A549 (cell line): Measurements from ENCODE around the gene COQ4. TPM values are rescaled to one million over a fixed set of nuclear protein-coding genes. Genes with fewer than 3 reads are reported as not detected.
A peak's percentile ranks its signal among the peaks of the same experiment; 100 is the strongest.

Source experiments
- ATAC-seq, 2 experiments: fragments of 200-7000 bp in 1 of 2; fragments of >200 bp in 1 of 2; cut with Nextera tagmentation in 1 of 2; cut with Tn5 transposase in 1 of 2; 3 replicates each; pipeline versions ENCODE4 v1.8.0 to v1.9.1; 2018 to 2020; ENCODE audit warnings: mild to moderate bottlenecking in 1 of 2, moderate library complexity in 1 of 2
- CTCF ChIA-PET: fragments of 300-600 bp; sonication (Branson Sonifier 250); formaldehyde crosslinking; extraction: SDS; loops from one replicate; lab custom pipeline; 2021; ENCODE audit warnings: antibody characterized with exemption, inconsistent platforms; lab: Yijun Ruan, JAX
- POLR2A ChIA-PET: fragments of 350-600 bp; formaldehyde crosslinking; extraction: SDS; loops from one replicate; lab custom pipeline; 2021; ENCODE audit warnings: antibody characterized with exemption, inconsistent platforms; lab: Yijun Ruan, JAX
- DNase-seq, 2 experiments: peaks; one replicate each; pipeline versions ENCODE4 v3.0.0 to v3.0.0-alpha.2; 2011 to 2016; ENCODE audit warnings: low read depth in 1 of 2, low spot score in 1 of 2
- FAIRE-seq: peaks from 2 replicates; lab custom pipeline; 2011; peaks lifted over from hg19 to GRCh38; lab: Jason Lieb, UNC
- H3K27ac ChIP-seq, 2 experiments: fragments of >200 bp; sonication (Bioruptor Twin); formaldehyde crosslinking; 3 replicates each; pipeline ENCODE4 v1.5.1; 2016 to 2017
- H3K4me1 ChIP-seq: fragments of >200 bp; sonication (Bioruptor Twin); formaldehyde crosslinking; 3 replicates; pipeline ENCODE4 v1.6.1; 2016
- H3K4me2 ChIP-seq: fragments of >200 bp; sonication (Bioruptor Twin); formaldehyde crosslinking; 3 replicates; pipeline ENCODE4 v1.6.1; 2016
- H3K4me3 ChIP-seq: fragments of >200 bp; sonication (Bioruptor Twin); formaldehyde crosslinking; 3 replicates; pipeline ENCODE4 v1.5.1; 2016
- H3K9me3 ChIP-seq: fragments of >200 bp; sonication (Bioruptor Twin); formaldehyde crosslinking; 3 replicates; pipeline ENCODE4 v1.6.1; 2016
- BHLHE40 ChIP-seq: IDR thresholded peaks from 2 replicates; pipeline ENCODE4 v1.6.1; 2012; ENCODE audit warnings: low read depth, low read length, inconsistent platforms
- CBX8 ChIP-seq: fragments of 200-600 bp; sonication (generic); IDR thresholded peaks from 2 replicates; pipeline ENCODE4 v1.6.1; 2016
- CEBPB ChIP-seq, 2 experiments: fragments of >200 bp in 1 of 2; sonication (Bioruptor Twin) in 1 of 2; formaldehyde crosslinking in 1 of 2; IDR thresholded peaks; 2 replicates each; pipeline ENCODE4 v1.6.1; 2012 to 2016
- CHD2 ChIP-seq: fragments of 150-350 bp; IDR thresholded peaks from 2 replicates; pipeline ENCODE4 v1.6.1; 2014; ENCODE audit warnings: low read length; ENCODE audit not compliant: partially characterized antibody
- EHF ChIP-seq: fragments of 250-450 bp; sonication (Bioruptor Pico); IDR thresholded peaks from 2 replicates; pipeline ENCODE4 v1.5.0; 2020; ENCODE audit warnings: mild to moderate bottlenecking
- EHMT2 ChIP-seq: fragments of 200-600 bp; sonication (generic); IDR thresholded peaks from 2 replicates; pipeline ENCODE4 v1.6.1; 2016; ENCODE audit warnings: antibody characterized with exemption, low read depth, mild to moderate bottlenecking, moderate library complexity
- FOSL2 ChIP-seq, 2 experiments: fragments of 450-650 bp in 1 of 2; fragments of >200 bp in 1 of 2; sonication (Bioruptor Twin) in 1 of 2; formaldehyde crosslinking; IDR thresholded peaks; 2 replicates each; pipeline versions ENCODE4 v1.5.0 to v1.6.1; 2016 to 2020; ENCODE audit warnings: mild to moderate bottlenecking in 1 of 2, moderate library complexity in 1 of 2
- FOXS1 ChIP-seq: fragments of 250-450 bp; sonication (Bioruptor Pico); IDR thresholded peaks from 2 replicates; pipeline ENCODE4 v1.5.0; 2020; ENCODE audit warnings: mild to moderate bottlenecking, moderate library complexity
- HEYL ChIP-seq: fragments of 250-450 bp; sonication (Bioruptor Pico); IDR thresholded peaks from 2 replicates; pipeline ENCODE4 v1.8.0; 2021; ENCODE audit warnings: mild to moderate bottlenecking, moderate library complexity
- HOXA7 ChIP-seq: fragments of 250-450 bp; sonication (Bioruptor Pico); IDR thresholded peaks from 2 replicates; pipeline ENCODE4 v1.5.0; 2020; ENCODE audit warnings: mild to moderate bottlenecking, moderate library complexity
- HOXB13 ChIP-seq: fragments of 250-450 bp; sonication (Bioruptor Pico); IDR thresholded peaks from 2 replicates; pipeline ENCODE4 v1.5.0; 2020; ENCODE audit warnings: low read depth, mild to moderate bottlenecking, moderate library complexity
- HOXB5 ChIP-seq: fragments of 250-450 bp; sonication (Bioruptor Pico); IDR thresholded peaks from 2 replicates; pipeline ENCODE4 v1.5.0; 2020; ENCODE audit warnings: mild to moderate bottlenecking, moderate library complexity
- JUN ChIP-seq, 2 experiments: fragments of >200 bp; sonication (Bioruptor Twin); formaldehyde crosslinking; IDR thresholded peaks; 2 replicates in 1 of 2; 3 replicates in 1 of 2; pipeline ENCODE4 v1.6.1; 2016 to 2017
- KDM1A ChIP-seq: fragments of 200-600 bp; sonication (generic); IDR thresholded peaks from 2 replicates; pipeline ENCODE4 v1.6.1; 2016; ENCODE audit warnings: low read depth, mild to moderate bottlenecking
- MAFK ChIP-seq: fragments of 450-650 bp; IDR thresholded peaks from 2 replicates; pipeline ENCODE4 v1.6.1; 2014; ENCODE audit not compliant: partially characterized antibody
- MAZ ChIP-seq: fragments of 150-350 bp; IDR thresholded peaks from 2 replicates; pipeline ENCODE4 v1.6.1; 2014; ENCODE audit warnings: antibody characterized with exemption, low read depth, low read length, borderline replicate concordance
- MYC ChIP-seq: IDR thresholded peaks from 2 replicates; pipeline ENCODE4 v1.6.1; 2012; ENCODE audit warnings: mild to moderate bottlenecking, inconsistent platforms, low read length, improper control_type of control experiment, borderline replicate concordance
- NFE2L2 ChIP-seq: fragments of 150-350 bp; conservative IDR thresholded peaks from 2 replicates; pipeline ENCODE4 v1.6.1; 2014; ENCODE audit warnings: low read length
- PHF8 ChIP-seq: fragments of 200-600 bp; sonication (generic); IDR thresholded peaks from 2 replicates; pipeline ENCODE4 v1.6.1; 2016; ENCODE audit warnings: low read depth, mild to moderate bottlenecking, antibody characterized with exemption, moderate library complexity, borderline replicate concordance
- POLR2A ChIP-seq: IDR thresholded peaks from 2 replicates; pipeline ENCODE4 v1.6.1; 2012; ENCODE audit warnings: mild to moderate bottlenecking, low read length
- POLR2AphosphoS2 ChIP-seq: conservative IDR thresholded peaks from 2 replicates; pipeline ENCODE4 v1.6.1; 2012; ENCODE audit warnings: low read length, improper control_type of control experiment, inconsistent platforms
- RAD21 ChIP-seq, 2 experiments: fragments of >200 bp in 1 of 2; sonication (Bioruptor Twin) in 1 of 2; formaldehyde crosslinking in 1 of 2; IDR thresholded peaks in 1 of 2; conservative IDR thresholded peaks in 1 of 2; 2 replicates in 1 of 2; 3 replicates in 1 of 2; pipeline ENCODE4 v1.6.1; 2012 to 2018; ENCODE audit warnings: inconsistent platforms in 1 of 2
- RARB ChIP-seq: fragments of 250-450 bp; sonication (Bioruptor Pico); IDR thresholded peaks from 2 replicates; pipeline ENCODE4 v1.8.0; 2021; ENCODE audit warnings: mild to moderate bottlenecking, moderate library complexity
- RFX5 ChIP-seq: fragments of 450-650 bp; IDR thresholded peaks from 2 replicates; pipeline ENCODE4 v1.7.1; 2014; ENCODE audit warnings: antibody characterized with exemption, mild to moderate bottlenecking, moderate library complexity
- ZSCAN20 ChIP-seq: fragments of 250-450 bp; sonication (Bioruptor Pico); IDR thresholded peaks from 2 replicates; pipeline ENCODE4 v1.8.0; 2022; ENCODE audit warnings: mild to moderate bottlenecking, moderate library complexity
- WGBS: methylation state at CpG from one replicate; pipeline ENCODE4 v1.1.6; 2017; ENCODE audit errors: missing lambda C conversion rate; 5-methylcytosine and 5-hydroxymethylcytosine counted together
- polyA minus RNA-seq: library from RNA; depleted of rRNA, polyadenylated mRNA; stranded (reverse); fragments of >200 nt; gene quantifications from 2 replicates; pipeline ENCODE4 v1.2.3, GENCODE V29; 2011; rRNA and poly(A)+ RNA removed
- polyA plus RNA-seq, 4 experiments: library from polyadenylated mRNA; depleted of rRNA in 3 of 4; stranded (reverse); fragments of >200 nt; fragmentation: RNase III in 1 of 4; extraction: RNeasy Plus Mini Kit Qiagen cat#74134 plus additional on column Dnase treatment in 1 of 4; gene quantifications; 2 replicates in 3 of 4; 3 replicates in 1 of 4; pipeline ENCODE4 v1.2.3, GENCODE V29; 2011 to 2017
- TF ChIP-seq, protein P1 (sequence below): fragments of >200 bp; sonication (Bioruptor Twin); formaldehyde crosslinking; IDR thresholded peaks from 3 replicates; pipeline ENCODE4 v1.6.1; 2016
- TF ChIP-seq, protein P2 (sequence below): IDR thresholded peaks from 2 replicates; pipeline ENCODE4 v1.6.1; 2012; ENCODE audit warnings: low read depth, borderline replicate concordance
- TF ChIP-seq, protein P3 (sequence below): fragments of >200 bp; sonication (Bioruptor Twin); formaldehyde crosslinking; IDR thresholded peaks from 2 replicates; pipeline ENCODE4 v1.6.1; 2016
- TF ChIP-seq, protein P4 (sequence below): fragments of 250-450 bp; sonication (Bioruptor Pico); IDR thresholded peaks from 2 replicates; pipeline ENCODE4 v1.5.0; 2020; ENCODE audit warnings: low read depth, mild to moderate bottlenecking, moderate library complexity
- TF ChIP-seq, protein P5 (sequence below): fragments of 250-450 bp; sonication (Bioruptor Pico); IDR thresholded peaks from 2 replicates; pipeline ENCODE4 v1.5.0; 2021; ENCODE audit warnings: mild to moderate bottlenecking, moderate library complexity, borderline replicate concordance
- TF ChIP-seq, protein P6 (sequence below): IDR thresholded peaks from 2 replicates; pipeline ENCODE4 v1.6.1; 2012
- TF ChIP-seq, protein P7 (sequence below): fragments of 450-650 bp; IDR thresholded peaks from 2 replicates; pipeline ENCODE4 v1.6.1; 2014; ENCODE audit warnings: antibody characterized with exemption

The COQ4 gene
- polyA plus RNA-seq (2011; rRNA removed): 32.5 and 38.0 TPM in 2 replicates
- 67.0 and 71.6 TPM in 2 replicates for polyA plus RNA-seq (2012; cell fraction: cytosol; rRNA removed)
- polyA plus RNA-seq (2012; cell fraction: nucleus; rRNA removed): 134 and 137 TPM in 2 replicates
- polyA plus RNA-seq (2017; fragmentation: RNase III; extraction: RNeasy Plus Mini Kit Qiagen cat#74134 plus additional on column Dnase treatment): 41.3 to 42.8 TPM (median 42.4 TPM) in 3 replicates
- 29.5 and 34.7 TPM in 2 replicates for polyA minus RNA-seq

DNA sequence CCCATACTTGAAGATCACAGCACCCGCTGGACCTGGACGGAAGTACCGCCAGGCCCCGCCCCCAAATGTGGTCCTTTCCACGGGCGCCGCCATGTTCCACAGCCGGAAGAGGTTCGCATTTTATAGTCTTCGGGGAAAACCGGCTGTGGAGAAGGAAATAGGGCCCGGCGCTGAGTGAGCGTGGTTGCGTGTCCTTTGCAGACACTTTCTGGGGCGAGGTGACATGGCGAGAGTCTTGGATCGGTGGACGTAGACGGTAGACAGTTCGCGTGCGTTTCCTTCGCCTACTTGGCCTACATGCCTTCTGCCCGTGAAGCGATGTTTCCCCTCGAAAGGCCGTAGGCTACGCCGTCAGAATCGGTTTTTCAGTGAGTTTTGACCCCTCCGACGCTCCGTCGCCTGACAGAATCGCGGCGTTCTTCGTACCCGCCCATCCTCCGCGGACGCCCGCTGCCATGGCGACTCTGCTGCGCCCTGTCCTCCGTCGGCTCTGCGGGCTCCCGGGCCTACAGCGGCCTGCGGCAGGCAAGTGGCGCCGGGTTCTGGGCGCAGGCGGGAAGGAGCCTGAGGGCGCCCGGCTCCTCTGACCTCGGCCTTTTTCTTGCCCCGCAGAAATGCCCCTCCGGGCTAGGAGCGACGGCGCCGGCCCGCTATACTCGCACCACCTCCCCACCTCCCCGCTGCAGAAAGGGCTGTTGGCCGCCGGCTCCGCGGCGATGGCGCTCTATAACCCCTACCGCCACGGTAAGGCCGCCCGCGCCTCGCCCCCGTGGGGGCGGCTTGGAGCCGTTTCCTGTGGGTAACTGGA is at the start of gene COQ4, which contains the start of gene TRUB2:
TSS of gene COQ4 (plus strand) at position 436 of the 808 bp plus-strand sequence. CDS start at position 456, 20 bp downstream.
TSS of gene TRUB2 (minus strand) at position 44 of the 808 bp plus-strand sequence. CDS start at position 5, 39 bp downstream.
- POLR2A ChIA-PET: no interaction called here
- peak; percentile 96 to 99 for ATAC-seq
- Histone ChIP-seq H3K9me3 (no peaks in the 10 kb centered on the region), H3K4me1 (peaks cover 20% of the 10 kb centered on the region), H3K27ac (peak within 1 kb of the TSS; percentile 97 to 99), H3K4me2 (peak within 1 kb of the TSS; percentile 95), H3K4me3 (peak within 1 kb of the TSS; percentile 74)
- peak; percentile 96 to 97 for DNase-seq
- under 1% methylated on average over 59 of the region's 83 CpGs for WGBS
- CTCF ChIA-PET: interaction anchor here (1.8 to 3.6 kb wide), 4 partner anchors 10 to 27 kb away, joined by 4 to 19 read pairs (median 9); no protein-coding TSS in a partner anchor
- no peak for FAIRE-seq
- TF ChIP-seq, protein P1, sequence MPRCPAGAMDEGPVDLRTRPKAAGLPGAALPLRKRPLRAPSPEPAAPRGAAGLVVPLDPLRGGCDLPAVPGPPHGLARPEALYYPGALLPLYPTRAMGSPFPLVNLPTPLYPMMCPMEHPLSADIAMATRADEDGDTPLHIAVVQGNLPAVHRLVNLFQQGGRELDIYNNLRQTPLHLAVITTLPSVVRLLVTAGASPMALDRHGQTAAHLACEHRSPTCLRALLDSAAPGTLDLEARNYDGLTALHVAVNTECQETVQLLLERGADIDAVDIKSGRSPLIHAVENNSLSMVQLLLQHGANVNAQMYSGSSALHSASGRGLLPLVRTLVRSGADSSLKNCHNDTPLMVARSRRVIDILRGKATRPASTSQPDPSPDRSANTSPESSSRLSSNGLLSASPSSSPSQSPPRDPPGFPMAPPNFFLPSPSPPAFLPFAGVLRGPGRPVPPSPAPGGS: 0 out of 3 replicates have a peak, but pooled peaks have one; percentile 9
- no peak for TF ChIP-seq HOXB13 (CRISPR knock-in tag)
- peak in 1 of 2 experiments; percentile 48; a peak in 2 of 4 replicates for TF ChIP-seq CEBPB (IDR thresholded peaks at IDR 0.05)
- TF ChIP-seq MYC: peak; percentile 99
- no peak for TF ChIP-seq FOXS1 (CRISPR knock-in tag)
- TF ChIP-seq EHMT2: no peak
- TF ChIP-seq POLR2A: peak; percentile 61
- no peak for TF ChIP-seq CBX8
- TF ChIP-seq, protein P2, sequence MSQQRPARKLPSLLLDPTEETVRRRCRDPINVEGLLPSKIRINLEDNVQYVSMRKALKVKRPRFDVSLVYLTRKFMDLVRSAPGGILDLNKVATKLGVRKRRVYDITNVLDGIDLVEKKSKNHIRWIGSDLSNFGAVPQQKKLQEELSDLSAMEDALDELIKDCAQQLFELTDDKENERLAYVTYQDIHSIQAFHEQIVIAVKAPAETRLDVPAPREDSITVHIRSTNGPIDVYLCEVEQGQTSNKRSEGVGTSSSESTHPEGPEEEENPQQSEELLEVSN: no peak; the same call in 1 of the 2 replicates
- TF ChIP-seq MAZ: 0 out of 2 replicates have a peak, but pooled peaks have one; percentile 75
- TF ChIP-seq RAD21 (conservative IDR thresholded peaks at IDR 0.05 in 1 of 2, IDR thresholded peaks at IDR 0.05 in 1 of 2): peak in 1 of 2 experiments; percentile 6; a peak in 2 of 5 replicates
- no peak for TF ChIP-seq ZSCAN20 (CRISPR knock-in tag)
- no peak for TF ChIP-seq HEYL (CRISPR knock-in tag)
- TF ChIP-seq HOXB5: no peak
- no peak for TF ChIP-seq KDM1A
- TF ChIP-seq POLR2AphosphoS2: no peak
- no peak for TF ChIP-seq FOSL2 (IDR thresholded peaks at IDR 0.05)
- TF ChIP-seq FOSL2 (CRISPR knock-in tag; IDR thresholded peaks at IDR 0.05): peak; percentile 54; the same call in 1 of the 2 replicates
- TF ChIP-seq EHF: no peak
- TF ChIP-seq RARB (CRISPR knock-in tag): no peak
- TF ChIP-seq RFX5: no peak
- TF ChIP-seq MAFK: peak; percentile 38
- no peak for TF ChIP-seq NFE2L2
- no peak for TF ChIP-seq BHLHE40
- TF ChIP-seq, protein P3, sequence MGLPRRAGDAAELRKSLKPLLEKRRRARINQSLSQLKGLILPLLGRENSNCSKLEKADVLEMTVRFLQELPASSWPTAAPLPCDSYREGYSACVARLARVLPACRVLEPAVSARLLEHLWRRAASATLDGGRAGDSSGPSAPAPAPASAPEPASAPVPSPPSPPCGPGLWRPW: no peak
- TF ChIP-seq, protein P4, sequence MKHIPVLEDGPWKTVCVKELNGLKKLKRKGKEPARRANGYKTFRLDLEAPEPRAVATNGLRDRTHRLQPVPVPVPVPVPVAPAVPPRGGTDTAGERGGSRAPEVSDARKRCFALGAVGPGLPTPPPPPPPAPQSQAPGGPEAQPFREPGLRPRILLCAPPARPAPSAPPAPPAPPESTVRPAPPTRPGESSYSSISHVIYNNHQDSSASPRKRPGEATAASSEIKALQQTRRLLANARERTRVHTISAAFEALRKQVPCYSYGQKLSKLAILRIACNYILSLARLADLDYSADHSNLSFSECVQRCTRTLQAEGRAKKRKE (CRISPR knock-in tag): no peak
- no peak for TF ChIP-seq HOXA7
- peak; percentile 76 to 93 for TF ChIP-seq JUN (IDR thresholded peaks at IDR 0.05)
- no peak for TF ChIP-seq CHD2
- TF ChIP-seq, protein P5, sequence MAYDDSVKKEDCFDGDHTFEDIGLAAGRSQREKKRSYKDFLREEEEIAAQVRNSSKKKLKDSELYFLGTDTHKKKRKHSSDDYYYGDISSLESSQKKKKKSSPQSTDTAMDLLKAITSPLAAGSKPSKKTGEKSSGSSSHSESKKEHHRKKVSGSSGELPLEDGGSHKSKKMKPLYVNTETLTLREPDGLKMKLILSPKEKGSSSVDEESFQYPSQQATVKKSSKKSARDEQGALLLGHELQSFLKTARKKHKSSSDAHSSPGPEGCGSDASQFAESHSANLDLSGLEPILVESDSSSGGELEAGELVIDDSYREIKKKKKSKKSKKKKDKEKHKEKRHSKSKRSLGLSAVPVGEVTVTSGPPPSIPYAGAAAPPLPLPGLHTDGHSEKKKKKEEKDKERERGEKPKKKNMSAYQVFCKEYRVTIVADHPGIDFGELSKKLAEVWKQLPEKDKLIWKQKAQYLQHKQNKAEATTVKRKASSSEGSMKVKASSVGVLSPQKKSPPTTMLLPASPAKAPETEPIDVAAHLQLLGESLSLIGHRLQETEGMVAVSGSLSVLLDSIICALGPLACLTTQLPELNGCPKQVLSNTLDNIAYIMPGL: peak; percentile 60; the same call in 1 of the 2 replicates
- TF ChIP-seq, protein P6, sequence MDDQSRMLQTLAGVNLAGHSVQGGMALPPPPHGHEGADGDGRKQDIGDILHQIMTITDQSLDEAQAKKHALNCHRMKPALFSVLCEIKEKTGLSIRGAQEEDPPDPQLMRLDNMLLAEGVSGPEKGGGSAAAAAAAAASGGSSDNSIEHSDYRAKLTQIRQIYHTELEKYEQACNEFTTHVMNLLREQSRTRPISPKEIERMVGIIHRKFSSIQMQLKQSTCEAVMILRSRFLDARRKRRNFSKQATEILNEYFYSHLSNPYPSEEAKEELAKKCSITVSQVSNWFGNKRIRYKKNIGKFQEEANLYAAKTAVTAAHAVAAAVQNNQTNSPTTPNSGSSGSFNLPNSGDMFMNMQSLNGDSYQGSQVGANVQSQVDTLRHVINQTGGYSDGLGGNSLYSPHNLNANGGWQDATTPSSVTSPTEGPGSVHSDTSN: peak; percentile 62; the same call in 1 of the 2 replicates
- TF ChIP-seq, protein P7, sequence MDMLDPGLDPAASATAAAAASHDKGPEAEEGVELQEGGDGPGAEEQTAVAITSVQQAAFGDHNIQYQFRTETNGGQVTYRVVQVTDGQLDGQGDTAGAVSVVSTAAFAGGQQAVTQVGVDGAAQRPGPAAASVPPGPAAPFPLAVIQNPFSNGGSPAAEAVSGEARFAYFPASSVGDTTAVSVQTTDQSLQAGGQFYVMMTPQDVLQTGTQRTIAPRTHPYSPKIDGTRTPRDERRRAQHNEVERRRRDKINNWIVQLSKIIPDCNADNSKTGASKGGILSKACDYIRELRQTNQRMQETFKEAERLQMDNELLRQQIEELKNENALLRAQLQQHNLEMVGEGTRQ: no peak
- TF ChIP-seq PHF8: no peak
